Measurements from ENCODE around the gene HSPB3. TPM values are rescaled to one million over a fixed set of nuclear protein-coding genes. Genes with fewer than 3 reads are reported as not detected.

Gene HSPB3
- total RNA-seq: not detected
- not detected for polyA plus RNA-seq (2013, experiment 1 of 2)
- polyA plus RNA-seq (2013, experiment 2 of 2): not detected
- long read RNA-seq, experiment 1: 0 reads
- long read RNA-seq, experiment 2: 0 reads
- long read RNA-seq, experiment 3: 0 reads
- long read RNA-seq, experiment 4: 0 reads

- Histone ChIP-seq H3K36me3 (ENCODE audit: control insufficient read depth, insufficient read depth, low read length) (no peaks in the 10 kb centered on the region), H3K27me3 (ENCODE audit: control insufficient read depth, insufficient read depth, low read length, poor library complexity, severe bottlenecking) (no peaks in the 10 kb centered on the region), H3K4me3 (ENCODE audit: low read length) (no peak within 1 kb of the TSS), H3K4me1 (ENCODE audit: control insufficient read depth, insufficient read depth, low read length) (peaks cover 9% of the 10 kb centered on the region), H3K9me3 (ENCODE audit: control insufficient read depth, low read length) (peaks cover 8% of the 10 kb centered on the region), H3K9ac (ENCODE audit: extremely low read depth, low read length, poor library complexity, severe bottlenecking) (no peak within 1 kb of the TSS), H3K27ac (ENCODE audit: low read depth, low read length) (no peak within 1 kb of the TSS)
- Mint-ChIP-seq H3K36me3 (ENCODE audit: low read depth) (no peaks in the 10 kb centered on the region), H3K27me3 (ENCODE audit: insufficient read depth) (peaks cover 2% of the 10 kb centered on the region), H3K4me1 (peaks cover 18% of the 10 kb centered on the region), H3K9me3 (peaks cover 13% of the 10 kb centered on the region), H3K27ac (no peak within 1 kb of the TSS), H3K4me3 (no peak within 1 kb of the TSS)
- TF ChIP-seq CTCF (conservative IDR thresholded peaks at IDR 0.05): no peak
- WGBS, 2 experiments (ENCODE audit: insufficient coverage in 1 of 2, insufficient read length in 1 of 2): 92 to 94% methylated on average over 18 of the region's 18 CpGs
- no peak for DNase-seq
These were observed at the start of gene HSPB3 for GRCh38 chr5:54455413-54456157. Gene HSPB3, plus strand, starts transcription at chr5:54455699. Its CDS starts 91 bp downstream, at chr5:54455790.

GRCh38 chr5:54411176-54411575 lies 44.3 kb upstream of the HSPB3 start:
- H3K36me3 ChIP-seq (ENCODE audit: control insufficient read depth, insufficient read depth, low read length): no peaks in the 10 kb centered on the region
- H3K4me3 ChIP-seq (ENCODE audit: low read length): no peak overlapping the region
- 61% methylated on average over 2 of the region's 2 CpGs; no CpG with 5 or more reads in 1 of the 2 experiments for WGBS, 2 experiments (ENCODE audit: insufficient coverage in 1 of 2, insufficient read length in 1 of 2)
- no peak for DNase-seq
- no peaks in the 10 kb centered on the region for H3K9me3 Mint-ChIP-seq
- peaks cover 16% of the 10 kb centered on the region for H3K4me1 Mint-ChIP-seq
- H3K27me3 ChIP-seq (ENCODE audit: control insufficient read depth, insufficient read depth, low read length, poor library complexity, severe bottlenecking): no peaks in the 10 kb centered on the region
- no peaks in the 10 kb centered on the region for H3K4me1 ChIP-seq (ENCODE audit: control insufficient read depth, insufficient read depth, low read length)
- no peak overlapping the region for H3K4me3 Mint-ChIP-seq
- no peak overlapping the region for H3K9ac ChIP-seq (ENCODE audit: extremely low read depth, low read length, poor library complexity, severe bottlenecking)
- no peak for TF ChIP-seq CTCF (conservative IDR thresholded peaks at IDR 0.05)
- no peak overlapping the region for H3K27ac ChIP-seq (ENCODE audit: low read depth, low read length)
- H3K36me3 Mint-ChIP-seq (ENCODE audit: low read depth): no peaks in the 10 kb centered on the region
- H3K9me3 ChIP-seq (ENCODE audit: control insufficient read depth, low read length): no peaks in the 10 kb centered on the region
- peaks cover 8% of the 10 kb centered on the region for H3K27me3 Mint-ChIP-seq (ENCODE audit: insufficient read depth)
- H3K27ac Mint-ChIP-seq: no peak overlapping the region

GRCh38 chr5:54412913-54413312 lies 42.6 kb upstream of the HSPB3 start:
- no peaks in the 10 kb centered on the region for H3K27me3 ChIP-seq (ENCODE audit: control insufficient read depth, insufficient read depth, low read length, poor library complexity, severe bottlenecking)
- Mint-ChIP-seq H3K9me3 (no peaks in the 10 kb centered on the region), H3K4me3 (no peak overlapping the region), H3K36me3 (ENCODE audit: low read depth) (no peaks in the 10 kb centered on the region), H3K27me3 (ENCODE audit: insufficient read depth) (peaks cover 8% of the 10 kb centered on the region), H3K27ac (no peak overlapping the region), H3K4me1 (peaks cover 31% of the 10 kb centered on the region)
- H3K9me3 ChIP-seq (ENCODE audit: control insufficient read depth, low read length): no peaks in the 10 kb centered on the region
- WGBS, 2 experiments (ENCODE audit: insufficient coverage in 1 of 2, insufficient read length in 1 of 2): 89 to 92% methylated on average over 2 of the region's 2 CpGs
- no peaks in the 10 kb centered on the region for H3K4me1 ChIP-seq (ENCODE audit: control insufficient read depth, insufficient read depth, low read length)
- no peak for DNase-seq
- H3K36me3 ChIP-seq (ENCODE audit: control insufficient read depth, insufficient read depth, low read length): no peaks in the 10 kb centered on the region
- no peak for TF ChIP-seq CTCF (conservative IDR thresholded peaks at IDR 0.05)
- H3K27ac ChIP-seq (ENCODE audit: low read depth, low read length): no peak overlapping the region
- no peak overlapping the region for H3K4me3 ChIP-seq (ENCODE audit: low read length)
- no peak overlapping the region for H3K9ac ChIP-seq (ENCODE audit: extremely low read depth, low read length, poor library complexity, severe bottlenecking)
